GM18909 (cell line): ENCODE measurements around the gene TMCC1.

Experiments
- ATAC-seq: cut with Tn5 transposase; IDR thresholded peaks from one replicate; pipeline ENCODE4 v1.9.1; 2021; ENCODE audit warnings: mild to moderate bottlenecking; ENCODE audit not compliant: unreplicated experiment, poor library complexity

The TMCC1 gene

DNA sequence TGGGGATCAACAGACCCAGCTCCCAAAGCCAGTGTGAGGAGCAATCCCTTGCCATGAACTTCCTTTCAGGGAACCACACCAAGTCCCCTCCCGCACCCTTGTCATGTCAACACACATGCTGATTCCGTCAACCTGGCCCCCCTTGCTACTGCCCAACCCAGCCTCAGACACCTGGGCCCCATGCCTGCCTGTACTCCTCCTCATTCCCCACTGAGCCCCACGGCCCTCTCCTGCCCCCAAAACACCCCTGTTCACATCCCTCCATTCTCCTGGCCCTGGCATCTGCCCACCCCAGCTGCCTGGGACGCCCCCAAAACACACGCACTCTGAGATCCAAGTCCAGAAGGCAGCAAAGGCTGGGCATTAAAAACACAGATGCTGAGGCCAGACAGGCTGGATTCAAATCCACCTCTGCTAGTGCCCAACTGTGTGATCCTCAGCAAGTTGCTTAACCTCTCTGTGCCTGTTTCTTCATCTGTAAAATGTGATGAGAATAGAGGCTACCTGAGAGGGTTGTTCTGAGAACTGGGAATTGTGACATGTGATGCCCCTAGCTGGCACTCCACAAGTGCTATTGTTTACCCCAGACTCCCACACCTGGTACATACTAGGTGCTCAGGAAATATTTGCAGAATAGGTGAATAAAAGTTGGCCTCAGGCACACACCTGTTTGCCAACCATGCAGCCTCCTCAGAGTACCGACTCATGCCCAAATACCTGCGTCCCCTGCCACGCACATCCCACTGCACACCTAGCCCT is 289.3 kb downstream of the TMCC1 start:
- no peak for ATAC-seq

GRCh38 chr3:129603561-129603942 is 290.0 kb downstream of the TMCC1 start:
- ATAC-seq = no peak

- ATAC-seq = no peak
Observed at GRCh38 chr3:129602730-129603560, 290.6 kb downstream of the TMCC1 start.

DNA sequence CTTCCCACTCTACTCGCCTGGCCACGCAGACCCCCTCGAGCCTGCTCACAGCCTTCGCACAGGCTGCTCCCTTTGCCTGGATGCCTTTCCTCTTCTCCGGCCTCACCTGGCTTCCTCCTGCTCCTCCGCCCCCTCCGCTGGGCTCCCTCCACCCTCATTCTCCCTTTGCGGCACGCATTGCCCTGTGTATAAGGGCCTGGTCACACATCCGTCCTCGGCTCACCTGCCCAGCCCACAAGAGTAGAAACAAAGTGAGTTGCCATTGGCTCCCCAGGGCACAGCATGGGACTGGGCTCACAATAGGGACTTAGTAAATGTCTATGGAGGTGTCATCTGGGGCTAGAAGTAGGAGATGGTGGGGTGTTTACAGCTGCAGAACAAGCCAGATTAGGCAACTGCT is 291.2 kb downstream of the TMCC1 start:
- ATAC-seq = no peak

DNA sequence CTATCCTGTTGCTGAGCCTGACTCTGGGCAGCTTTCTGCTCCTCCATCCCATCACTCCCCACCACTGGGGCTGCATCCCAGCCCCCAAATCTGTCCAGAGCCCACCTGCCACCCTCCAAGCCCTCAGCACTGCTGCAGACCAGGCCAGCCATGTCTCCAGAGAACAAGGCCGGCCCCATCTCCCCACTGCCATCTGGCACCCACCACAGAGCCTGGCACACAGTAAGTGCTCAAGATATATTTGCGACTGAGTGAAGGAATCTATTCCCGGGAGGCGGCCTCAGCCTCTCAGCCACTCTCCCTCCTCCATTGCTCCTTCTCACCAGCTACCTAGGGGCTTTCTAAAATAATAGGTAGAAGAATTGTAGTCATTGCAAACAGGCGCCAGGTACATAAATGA is 291.8 kb downstream of the TMCC1 start:
- ATAC-seq = no peak

GRCh38 chr3:129600348-129600747 is 293.2 kb downstream of the TMCC1 start:
- ATAC-seq = no peak

- ATAC-seq = no peak
Observed at GRCh38 chr3:129599607-129600006, 293.9 kb downstream of the TMCC1 start.

- ATAC-seq = no peak
Observed at GRCh38 chr3:129599073-129599472, 294.4 kb downstream of the TMCC1 start.

DNA sequence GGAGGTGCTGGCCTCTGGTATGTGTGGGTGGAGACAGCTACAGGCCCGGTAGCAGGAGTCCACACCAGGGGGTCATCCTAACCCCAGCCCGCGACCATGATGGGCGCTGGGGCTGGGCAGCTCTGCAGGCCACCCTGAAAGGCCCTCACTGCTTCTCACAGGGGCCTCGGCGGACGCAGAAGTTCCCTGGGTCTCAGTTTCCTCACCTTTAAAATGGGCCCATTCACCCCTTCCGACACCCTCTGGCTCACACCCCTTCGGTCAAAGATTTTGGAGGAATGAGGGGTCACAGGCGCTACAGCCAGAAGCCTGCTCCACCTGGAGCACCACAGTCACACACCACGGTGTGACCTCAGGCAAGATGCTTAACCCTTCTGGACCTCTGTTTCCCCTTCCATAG is 295.0 kb downstream of the TMCC1 start:
- no peak for ATAC-seq

GRCh38 chr3:129598000-129598381 is 295.5 kb downstream of the TMCC1 start:
- no peak for ATAC-seq
